HL-60 (cell line): ENCODE measurements around the gene ECI1.

Experiments
- DNase-seq, 2 experiments: peaks; one replicate each; pipeline ENCODE4 v3.0.0-alpha.2; 2010 to 2020; ENCODE audit warnings: low read depth in 1 of 2, low spot score in 1 of 2
- H3K27ac ChIP-seq: fragments of 250-450 bp; sonication (Bioruptor Pico); replicated peaks from 2 replicates; pipeline ENCODE4 v1.5.1; 2020; ENCODE audit warnings: mild to moderate bottlenecking, moderate library complexity
- H3K27me3 ChIP-seq: fragments of 250-450 bp; sonication (Bioruptor Pico); 2 replicates; pipeline ENCODE4 v1.5.1; 2021; ENCODE audit warnings: mild to moderate bottlenecking, moderate library complexity; ENCODE audit not compliant: insufficient read depth, poor library complexity, severe bottlenecking
- H3K4me3 ChIP-seq: replicated peaks from 2 replicates; pipeline ENCODE4 v1.5.1; 2011; ENCODE audit warnings: mild to moderate bottlenecking, control low read depth, low read length; ENCODE audit not compliant: insufficient read depth
- GABPA ChIP-seq: IDR thresholded peaks from 2 replicates; pipeline ENCODE4 v1.6.1; 2012; ENCODE audit warnings: low read depth
- POLR2AphosphoS5 ChIP-seq: IDR thresholded peaks from 2 replicates; pipeline ENCODE4 v1.6.1; 2012; ENCODE audit warnings: low read depth
- SPI1 ChIP-seq: IDR thresholded peaks from 2 replicates; pipeline ENCODE4 v1.6.1; 2012; ENCODE audit warnings: low read depth, mild to moderate bottlenecking, borderline replicate concordance
- TF ChIP-seq, protein P1 (sequence below): IDR thresholded peaks from one replicate; pipeline ENCODE4 v1.5.1; 2011; ENCODE audit warnings: low read length, control low read depth, inconsistent platforms; ENCODE audit not compliant: insufficient read depth
- TF ChIP-seq, protein P2 (sequence below): IDR thresholded peaks from 2 replicates; pipeline ENCODE4 v1.6.1; 2012; ENCODE audit warnings: low read depth; ENCODE audit not compliant: insufficient replicate concordance

Gene ECI1

DNA sequence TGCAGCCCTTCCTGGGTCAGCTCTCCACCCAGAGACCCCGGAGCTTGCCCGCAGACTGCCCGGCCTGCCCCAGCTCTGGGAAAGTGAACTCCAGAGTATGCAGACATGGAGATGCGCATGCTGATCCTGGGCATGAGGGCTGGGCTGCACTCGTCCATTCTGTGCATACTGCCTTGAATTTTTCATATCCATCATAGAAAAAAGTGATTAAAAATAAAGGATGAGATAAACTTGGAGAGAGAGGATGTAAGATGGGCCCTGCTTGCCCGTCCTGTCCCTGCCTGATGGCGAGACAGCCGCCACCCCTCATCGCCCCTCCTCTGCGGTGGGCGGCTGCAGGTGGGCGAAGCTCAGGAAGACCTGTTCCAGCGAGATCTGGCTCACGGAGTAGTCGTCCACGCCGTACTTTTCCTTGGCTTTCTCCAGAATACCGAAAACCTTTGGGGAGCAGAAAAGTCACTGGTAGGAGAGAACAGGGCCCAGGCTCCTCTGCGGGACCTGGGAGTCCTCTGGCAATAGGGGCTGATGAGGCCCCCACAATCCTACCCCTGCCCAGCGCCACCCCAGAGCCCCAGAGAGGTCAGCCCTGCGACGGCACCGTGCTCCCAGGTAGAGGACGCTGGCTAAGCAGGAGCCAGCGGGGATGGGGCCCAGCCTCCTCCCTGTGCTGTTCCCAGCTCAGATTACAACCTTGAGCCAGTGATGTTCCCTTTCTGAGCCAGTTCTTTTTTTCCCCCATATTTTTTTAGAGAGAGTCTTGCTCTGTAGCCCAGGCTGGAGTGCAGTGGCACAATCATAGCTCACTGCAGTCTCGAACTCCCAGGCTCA, 25.2 kb upstream of the ECI1 start:
- Histone ChIP-seq H3K27me3 (no peaks in the 10 kb centered on the region), H3K27ac (no peak overlapping the region), H3K4me3 (no peak overlapping the region)
- TF ChIP-seq SPI1 (no peak), POLR2AphosphoS5 (no peak), GABPA (no peak)
- TF ChIP-seq, protein P1, sequence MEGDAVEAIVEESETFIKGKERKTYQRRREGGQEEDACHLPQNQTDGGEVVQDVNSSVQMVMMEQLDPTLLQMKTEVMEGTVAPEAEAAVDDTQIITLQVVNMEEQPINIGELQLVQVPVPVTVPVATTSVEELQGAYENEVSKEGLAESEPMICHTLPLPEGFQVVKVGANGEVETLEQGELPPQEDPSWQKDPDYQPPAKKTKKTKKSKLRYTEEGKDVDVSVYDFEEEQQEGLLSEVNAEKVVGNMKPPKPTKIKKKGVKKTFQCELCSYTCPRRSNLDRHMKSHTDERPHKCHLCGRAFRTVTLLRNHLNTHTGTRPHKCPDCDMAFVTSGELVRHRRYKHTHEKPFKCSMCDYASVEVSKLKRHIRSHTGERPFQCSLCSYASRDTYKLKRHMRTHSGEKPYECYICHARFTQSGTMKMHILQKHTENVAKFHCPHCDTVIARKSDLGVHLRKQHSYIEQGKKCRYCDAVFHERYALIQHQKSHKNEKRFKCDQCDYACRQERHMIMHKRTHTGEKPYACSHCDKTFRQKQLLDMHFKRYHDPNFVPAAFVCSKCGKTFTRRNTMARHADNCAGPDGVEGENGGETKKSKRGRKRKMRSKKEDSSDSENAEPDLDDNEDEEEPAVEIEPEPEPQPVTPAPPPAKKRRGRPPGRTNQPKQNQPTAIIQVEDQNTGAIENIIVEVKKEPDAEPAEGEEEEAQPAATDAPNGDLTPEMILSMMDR, result no peak
- TF ChIP-seq, protein P2, sequence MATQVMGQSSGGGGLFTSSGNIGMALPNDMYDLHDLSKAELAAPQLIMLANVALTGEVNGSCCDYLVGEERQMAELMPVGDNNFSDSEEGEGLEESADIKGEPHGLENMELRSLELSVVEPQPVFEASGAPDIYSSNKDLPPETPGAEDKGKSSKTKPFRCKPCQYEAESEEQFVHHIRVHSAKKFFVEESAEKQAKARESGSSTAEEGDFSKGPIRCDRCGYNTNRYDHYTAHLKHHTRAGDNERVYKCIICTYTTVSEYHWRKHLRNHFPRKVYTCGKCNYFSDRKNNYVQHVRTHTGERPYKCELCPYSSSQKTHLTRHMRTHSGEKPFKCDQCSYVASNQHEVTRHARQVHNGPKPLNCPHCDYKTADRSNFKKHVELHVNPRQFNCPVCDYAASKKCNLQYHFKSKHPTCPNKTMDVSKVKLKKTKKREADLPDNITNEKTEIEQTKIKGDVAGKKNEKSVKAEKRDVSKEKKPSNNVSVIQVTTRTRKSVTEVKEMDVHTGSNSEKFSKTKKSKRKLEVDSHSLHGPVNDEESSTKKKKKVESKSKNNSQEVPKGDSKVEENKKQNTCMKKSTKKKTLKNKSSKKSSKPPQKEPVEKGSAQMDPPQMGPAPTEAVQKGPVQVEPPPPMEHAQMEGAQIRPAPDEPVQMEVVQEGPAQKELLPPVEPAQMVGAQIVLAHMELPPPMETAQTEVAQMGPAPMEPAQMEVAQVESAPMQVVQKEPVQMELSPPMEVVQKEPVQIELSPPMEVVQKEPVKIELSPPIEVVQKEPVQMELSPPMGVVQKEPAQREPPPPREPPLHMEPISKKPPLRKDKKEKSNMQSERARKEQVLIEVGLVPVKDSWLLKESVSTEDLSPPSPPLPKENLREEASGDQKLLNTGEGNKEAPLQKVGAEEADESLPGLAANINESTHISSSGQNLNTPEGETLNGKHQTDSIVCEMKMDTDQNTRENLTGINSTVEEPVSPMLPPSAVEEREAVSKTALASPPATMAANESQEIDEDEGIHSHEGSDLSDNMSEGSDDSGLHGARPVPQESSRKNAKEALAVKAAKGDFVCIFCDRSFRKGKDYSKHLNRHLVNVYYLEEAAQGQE, result no peak
- DNase-seq, result no peak

DNA sequence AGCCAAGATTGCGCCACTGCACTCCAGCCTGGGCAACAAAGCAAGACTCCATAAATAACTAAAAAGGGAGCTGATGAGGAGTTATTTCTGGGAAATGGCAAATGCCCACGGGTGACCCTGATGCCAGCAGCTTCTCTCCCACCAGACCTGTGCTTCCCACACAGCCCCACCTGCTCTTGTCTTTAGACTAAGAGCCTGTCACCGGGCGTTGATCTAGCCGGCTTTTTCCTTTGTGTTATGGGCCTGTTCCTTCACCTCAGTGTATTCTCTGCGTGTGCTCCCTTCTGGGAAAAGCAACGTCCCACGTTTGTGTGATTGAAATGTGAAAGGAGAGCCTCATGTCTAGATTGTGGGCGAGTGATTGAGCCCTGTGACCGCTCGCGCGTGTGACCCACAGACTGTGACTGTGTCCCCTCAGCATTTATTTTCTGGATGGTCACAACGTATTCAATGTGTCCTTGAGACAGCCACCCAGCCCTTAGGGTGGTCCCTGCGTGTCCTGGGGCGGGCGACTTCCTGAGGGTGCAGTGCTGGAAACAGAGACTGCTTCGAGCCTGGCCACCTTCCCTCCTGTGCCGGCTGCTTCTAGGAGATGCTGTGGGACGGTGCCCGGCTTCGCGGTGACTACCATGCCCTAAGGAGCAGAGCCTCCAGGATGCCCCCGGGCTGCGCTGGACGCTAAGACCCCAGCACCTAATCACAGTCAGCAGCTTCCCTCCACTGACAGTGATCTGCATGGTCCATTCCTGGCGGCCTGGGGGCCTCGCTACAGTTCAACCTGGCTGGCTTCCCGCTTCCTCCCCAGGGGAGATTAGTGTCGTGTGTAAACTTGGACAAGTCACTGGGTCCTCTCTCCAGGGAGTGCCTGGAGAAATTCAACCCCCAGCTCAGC, 24.3 kb upstream of the ECI1 start:
- Histone ChIP-seq H3K4me3 (no peak overlapping the region), H3K27ac (no peak overlapping the region), H3K27me3 (no peaks in the 10 kb centered on the region)
- no peak for TF ChIP-seq GABPA
- TF ChIP-seq, protein P1, result no peak
- TF ChIP-seq, protein P2, result no peak
- no peak for TF ChIP-seq SPI1
- TF ChIP-seq POLR2AphosphoS5, result no peak
- no peak for DNase-seq

DNA sequence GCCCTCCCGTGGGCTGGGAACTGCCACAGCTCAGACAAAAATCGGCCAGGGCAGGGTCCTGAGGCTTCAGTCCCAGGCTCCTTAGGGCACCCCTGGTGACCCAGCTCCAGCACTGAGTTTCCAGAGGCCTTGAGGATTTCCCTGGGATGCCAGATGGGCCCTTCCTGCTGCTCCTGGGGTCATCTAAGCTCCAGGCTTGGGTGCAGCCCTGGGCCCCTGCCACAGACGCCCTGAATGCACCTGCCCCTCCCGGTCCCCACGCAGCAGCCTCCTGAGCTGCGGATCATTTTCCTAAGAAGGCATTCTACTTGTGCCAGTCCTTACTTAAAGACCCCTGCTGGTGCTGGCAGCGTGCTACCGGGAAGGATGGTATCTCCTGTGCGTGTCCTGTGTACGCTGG, 22.5 kb upstream of the ECI1 start:
- Histone ChIP-seq H3K4me3 (no peak overlapping the region), H3K27me3 (no peaks in the 10 kb centered on the region), H3K27ac (no peak overlapping the region)
- DNase-seq, result no peak
- TF ChIP-seq POLR2AphosphoS5, result no peak
- TF ChIP-seq, protein P1, result no peak
- no peak for TF ChIP-seq SPI1
- no peak for TF ChIP-seq GABPA
- TF ChIP-seq, protein P2, result no peak
